Measurements from ENCODE around the gene INTS11. TPM values are rescaled to one million over a fixed set of nuclear protein-coding genes. Genes with fewer than 3 reads are reported as not detected.

Gene INTS11
- polyA plus RNA-seq, 2 of the 4 experiments (the other 2 are of a cell fraction) = 41.9 to 62.9 TPM

DNA sequence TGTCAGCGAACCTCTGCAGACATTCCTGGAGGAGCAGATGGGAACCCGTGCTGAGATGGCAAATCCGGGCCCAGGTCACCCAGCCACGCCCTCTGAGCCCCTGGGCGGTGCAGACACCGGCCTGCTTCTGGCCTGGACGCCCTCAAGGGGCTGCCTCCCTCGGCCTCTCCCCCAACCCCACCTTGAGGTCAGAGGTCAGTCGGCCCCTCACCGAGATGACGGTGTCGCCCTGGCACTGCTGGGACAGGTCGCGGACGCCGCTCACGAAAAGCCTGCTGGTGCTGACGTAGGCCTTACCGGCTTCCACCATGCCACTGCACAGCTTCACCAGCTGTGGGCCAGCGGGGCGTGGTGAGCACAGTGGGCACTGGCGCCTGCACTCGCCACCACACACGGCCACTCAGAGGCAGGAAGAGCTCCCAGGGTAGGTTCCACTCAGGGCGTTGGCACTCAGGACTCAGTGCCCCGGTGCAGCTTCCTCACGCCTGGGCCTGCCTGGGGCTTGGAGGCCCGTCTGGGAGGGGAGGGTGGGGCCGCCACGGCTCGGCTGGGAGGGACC lies 21.4 kb downstream of the INTS11 start:
- DNase-seq (ENCODE audit: low read depth in 1 of 2, low spot score in 1 of 2) (no peak), FAIRE-seq (no peak), ATAC-seq (no peak)
- Histone ChIP-seq H3K4me3 (no peak overlapping the region), H3K4me1 (peaks cover 33% of the 10 kb centered on the region), H3K27ac (no peak overlapping the region), H3K4me2 (no peak overlapping the region), H3K9me3 (no peaks in the 10 kb centered on the region)
- CTCF ChIA-PET = interaction anchor here (1.4 to 1.5 kb wide), 2 partner anchors 8 to 181 kb away, joined by 4 read pairs; no protein-coding TSS in a partner anchor
- POLR2A ChIA-PET = no interaction called here
- WGBS (ENCODE audit: missing lambda C conversion rate) = 100% methylated on average over 4 of the region's 31 CpGs
- TF ChIP-seq ESRRA (IDR thresholded peaks at IDR 0.05; ENCODE audit: borderline replicate concordance, low read length) (no peak), NR3C1 (IDR thresholded peaks at IDR 0.05) (no peak), PHF8 (IDR thresholded peaks at IDR 0.05; ENCODE audit: borderline replicate concordance, low read depth) (no peak), JUNB (IDR thresholded peaks at IDR 0.05) (no peak), ZSCAN20 (CRISPR knock-in tag; IDR thresholded peaks at IDR 0.05) (no peak)

DNA sequence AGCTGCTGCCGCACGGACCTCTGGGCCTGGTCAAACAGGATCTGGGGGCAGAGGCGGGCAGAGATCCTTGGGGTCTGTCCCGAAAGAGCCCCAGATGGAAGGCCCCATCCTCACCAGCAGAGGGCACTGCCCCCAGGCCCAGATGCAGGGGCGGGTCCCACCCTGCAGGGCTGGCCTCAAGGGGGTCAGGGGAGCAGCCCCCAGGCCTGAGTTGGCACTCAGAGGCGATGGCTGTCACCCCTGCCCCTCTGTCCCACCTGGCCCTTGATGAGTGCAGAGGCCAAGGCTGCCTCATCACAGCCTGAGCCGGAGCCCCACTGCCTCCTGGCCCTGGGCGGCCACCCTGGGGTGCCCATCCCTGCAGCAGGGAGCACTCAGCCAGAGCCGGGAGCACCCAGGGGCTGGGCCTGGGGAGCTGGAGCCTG lies 22.4 kb downstream of the INTS11 start:
- FAIRE-seq = no peak
- POLR2A ChIA-PET = no interaction called here
- H3K27ac ChIP-seq = no peak overlapping the region

GRCh38 chr1:1300352-1300739 lies 24.1 kb downstream of the INTS11 start:
- no peaks in the 10 kb centered on the region for H3K9me3 ChIP-seq
- no peak for DNase-seq (ENCODE audit: low read depth in 1 of 2, low spot score in 1 of 2)
- no peak overlapping the region for H3K4me3 ChIP-seq
- TF ChIP-seq POLR2A (IDR thresholded peaks at IDR 0.05; ENCODE audit: low read length) (no peak), NPAS2 (CRISPR knock-in tag; IDR thresholded peaks at IDR 0.05; ENCODE audit: borderline replicate concordance) (no peak), ESRRA (IDR thresholded peaks at IDR 0.05; ENCODE audit: borderline replicate concordance, low read length) (no peak), RARB (CRISPR knock-in tag; IDR thresholded peaks at IDR 0.05) (no peak), REST (IDR thresholded peaks at IDR 0.05) (no peak), BHLHE40 (IDR thresholded peaks at IDR 0.05; ENCODE audit: low read depth, low read length) (no peak), CBX2 (IDR thresholded peaks at IDR 0.05; ENCODE audit: borderline replicate concordance, low read depth) (no peak)
- ChIA-PET POLR2A (no interaction called here), CTCF (interaction anchor here (0.6 to 2.8 kb wide), 4 partner anchors 9 to 395 kb away, joined by 3 to 18 read pairs (median 6); partner anchors contain the start of gene AURKAIP1)
- FAIRE-seq = no peak
- ATAC-seq = no peak
- no peak overlapping the region for H3K4me2 ChIP-seq
- H3K4me1 ChIP-seq = peaks cover 15% of the 10 kb centered on the region
- no peak overlapping the region for H3K27ac ChIP-seq
- WGBS (ENCODE audit: missing lambda C conversion rate) = 89% methylated on average over 3 of the region's 12 CpGs

More for the DNA sequence above, 22.4 kb downstream of the INTS11 start:
- H3K9me3 ChIP-seq = no peaks in the 10 kb centered on the region
- no peak overlapping the region for H3K4me2 ChIP-seq
- no peak overlapping the region for H3K4me3 ChIP-seq
- ATAC-seq (peak in 1 of 2 experiments; percentile 24; a peak in 2 of 6 replicates), DNase-seq (ENCODE audit: low read depth in 1 of 2, low spot score in 1 of 2) (no peak)
- no peak for TF ChIP-seq MAZ (IDR thresholded peaks at IDR 0.05; ENCODE audit: borderline replicate concordance, low read depth, low read length)
- TF ChIP-seq, protein P1, sequence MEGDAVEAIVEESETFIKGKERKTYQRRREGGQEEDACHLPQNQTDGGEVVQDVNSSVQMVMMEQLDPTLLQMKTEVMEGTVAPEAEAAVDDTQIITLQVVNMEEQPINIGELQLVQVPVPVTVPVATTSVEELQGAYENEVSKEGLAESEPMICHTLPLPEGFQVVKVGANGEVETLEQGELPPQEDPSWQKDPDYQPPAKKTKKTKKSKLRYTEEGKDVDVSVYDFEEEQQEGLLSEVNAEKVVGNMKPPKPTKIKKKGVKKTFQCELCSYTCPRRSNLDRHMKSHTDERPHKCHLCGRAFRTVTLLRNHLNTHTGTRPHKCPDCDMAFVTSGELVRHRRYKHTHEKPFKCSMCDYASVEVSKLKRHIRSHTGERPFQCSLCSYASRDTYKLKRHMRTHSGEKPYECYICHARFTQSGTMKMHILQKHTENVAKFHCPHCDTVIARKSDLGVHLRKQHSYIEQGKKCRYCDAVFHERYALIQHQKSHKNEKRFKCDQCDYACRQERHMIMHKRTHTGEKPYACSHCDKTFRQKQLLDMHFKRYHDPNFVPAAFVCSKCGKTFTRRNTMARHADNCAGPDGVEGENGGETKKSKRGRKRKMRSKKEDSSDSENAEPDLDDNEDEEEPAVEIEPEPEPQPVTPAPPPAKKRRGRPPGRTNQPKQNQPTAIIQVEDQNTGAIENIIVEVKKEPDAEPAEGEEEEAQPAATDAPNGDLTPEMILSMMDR (IDR thresholded peaks at IDR 0.05) = peak; percentile 30; the same call in 1 of the 3 replicates
- CTCF ChIA-PET = interaction anchor here (0.8 to 2.8 kb wide), 3 partner anchors 9 to 70 kb away, joined by 3 to 18 read pairs (median 4); no protein-coding TSS in a partner anchor
- H3K4me1 ChIP-seq = peaks cover 31% of the 10 kb centered on the region
- WGBS (ENCODE audit: missing lambda C conversion rate) = no CpG with 5 or more reads among the region's 9 CpGs

Measured in A549 (cell line).